NK-92 treated with Interleukin-12 subunit alpha and Interleukin-12 subunit beta, amount 100 ng/mL, for 24 hours (cell line): ENCODE measurements around the gene FBN3.
A peak's percentile ranks its signal among the peaks of the same experiment; 100 is the strongest.

Experiments
- DNase-seq: peaks from one replicate; lab custom pipeline; 2025; lab: John Stamatoyannopoulos, UW

Gene FBN3

GRCh38 chr19:8089664-8090601, 59.5 kb downstream of the FBN3 start:
- DNase-seq = no peak

DNA sequence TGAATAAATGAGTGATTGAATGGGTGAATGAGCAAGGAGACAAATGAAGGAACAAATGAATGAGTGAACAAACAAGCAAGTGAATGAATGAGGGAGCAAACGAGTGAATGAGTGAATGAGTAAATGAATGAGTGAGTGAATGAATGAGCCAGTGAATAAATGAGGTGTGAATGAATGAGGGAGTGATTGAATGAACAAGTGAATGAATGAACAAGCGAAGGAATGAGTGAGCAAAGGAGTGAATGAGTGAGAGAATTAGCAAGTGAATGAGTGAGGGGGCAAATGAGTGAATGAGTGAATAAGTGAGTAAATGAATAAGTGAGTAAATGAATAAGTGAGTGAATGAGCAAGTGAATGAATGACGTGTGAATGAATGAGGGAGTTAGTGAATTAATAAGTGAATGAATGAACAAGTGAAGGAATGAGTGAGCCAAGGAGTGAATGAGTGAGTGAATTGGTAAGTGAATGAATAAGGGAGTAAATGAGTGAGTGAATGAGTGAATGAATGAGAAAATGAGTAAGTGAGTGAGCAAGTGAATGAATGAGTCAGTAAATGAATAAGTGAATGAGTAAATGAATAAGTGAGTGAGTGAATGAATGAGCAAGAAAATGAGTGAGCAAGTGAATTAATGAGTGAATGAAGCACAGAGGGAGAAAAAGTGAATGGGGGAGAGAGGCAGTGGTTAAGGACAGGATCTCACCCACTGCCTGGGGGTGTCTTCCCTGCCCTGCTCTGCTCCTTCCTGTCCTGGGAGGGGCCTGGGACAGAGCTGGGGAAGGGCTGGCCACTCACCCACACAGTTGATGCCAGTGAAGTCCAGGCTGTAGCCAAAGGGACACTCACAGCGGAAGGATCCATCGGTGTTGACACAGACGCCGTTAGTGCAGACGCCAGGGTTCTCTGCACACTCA, 60.4 kb downstream of the FBN3 start:
- DNase-seq = no peak

DNA sequence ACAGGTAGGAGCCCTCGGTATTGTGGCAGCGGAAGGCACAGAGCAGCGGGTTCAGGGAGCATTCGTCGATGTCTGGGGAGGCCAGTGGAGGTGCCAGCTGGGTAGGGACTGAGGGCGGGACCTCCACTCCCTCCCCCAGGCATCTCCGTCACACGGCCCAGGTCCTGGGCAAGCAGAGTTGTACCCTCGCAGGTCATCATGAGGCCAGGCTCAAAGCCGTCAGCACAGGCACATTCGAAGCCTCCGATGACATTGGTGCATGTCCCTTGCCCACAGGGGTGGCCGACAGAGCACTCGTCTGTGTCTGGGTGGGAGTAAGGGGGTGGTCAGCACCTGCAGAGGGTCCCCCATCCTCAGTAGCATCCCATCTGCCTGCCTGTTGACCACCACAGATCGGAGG, 61.5 kb downstream of the FBN3 start:
- DNase-seq = no peak

GRCh38 chr19:8086849-8087248, 62.5 kb downstream of the FBN3 start:
- no peak for DNase-seq

DNA sequence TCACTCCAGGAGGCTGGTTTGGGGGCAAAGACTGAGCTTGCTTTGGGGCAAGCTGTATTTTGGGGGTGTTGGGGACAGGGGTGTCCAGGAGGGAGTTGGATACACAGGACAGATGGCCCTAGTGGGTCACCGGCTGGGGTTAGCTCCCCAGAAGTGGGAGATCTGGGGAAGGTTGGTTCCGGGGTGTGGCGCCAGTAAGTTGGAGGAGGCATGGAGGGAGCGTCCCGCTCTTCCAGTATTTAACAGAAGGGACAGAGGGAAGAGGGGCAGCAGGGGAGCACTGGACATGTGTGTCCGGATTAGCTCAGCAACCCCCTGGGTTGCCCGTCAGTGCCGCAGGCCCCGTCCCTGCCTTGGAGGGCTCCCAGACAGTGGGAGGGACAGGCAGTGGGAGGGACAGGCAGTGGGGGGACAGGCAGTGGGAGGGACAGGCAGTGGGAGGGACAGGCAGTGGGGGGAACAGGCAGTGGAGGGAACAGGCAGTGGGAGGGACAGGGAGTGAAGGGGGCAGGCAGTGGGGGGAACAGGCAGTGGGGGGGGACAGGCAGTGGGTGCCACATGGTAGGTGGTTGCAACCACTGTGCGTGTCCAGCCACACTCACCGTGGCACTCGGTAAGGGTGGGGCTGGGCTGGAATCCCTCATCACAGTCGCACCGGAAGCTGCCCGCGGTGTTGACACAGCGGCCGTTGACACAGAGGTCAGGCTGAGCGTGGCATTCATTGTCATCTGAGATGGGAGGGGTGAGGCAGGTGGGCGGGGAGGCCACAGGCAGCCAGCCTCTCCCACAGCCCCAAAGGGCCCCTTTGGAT, 63.6 kb downstream of the FBN3 start:
- DNase-seq = no peak

GRCh38 chr19:8084152-8084551, 65.2 kb downstream of the FBN3 start:
- DNase-seq = no peak

GRCh38 chr19:8083141-8083540, 66.3 kb downstream of the FBN3 start:
- DNase-seq = no peak

- DNase-seq = no peak
These were observed 67.5 kb downstream of the FBN3 start for GRCh38 chr19:8081569-8082550.

GRCh38 chr19:8080832-8081231, 68.6 kb downstream of the FBN3 start:
- DNase-seq = no peak

- no peak for DNase-seq
These were observed 69.4 kb downstream of the FBN3 start for GRCh38 chr19:8079988-8080387.

- DNase-seq = no peak
These were observed 74.0 kb downstream of the FBN3 start for GRCh38 chr19:8075158-8076074.

- DNase-seq = no peak
These were observed 74.9 kb downstream of the FBN3 start for GRCh38 chr19:8074501-8074900.

DNA sequence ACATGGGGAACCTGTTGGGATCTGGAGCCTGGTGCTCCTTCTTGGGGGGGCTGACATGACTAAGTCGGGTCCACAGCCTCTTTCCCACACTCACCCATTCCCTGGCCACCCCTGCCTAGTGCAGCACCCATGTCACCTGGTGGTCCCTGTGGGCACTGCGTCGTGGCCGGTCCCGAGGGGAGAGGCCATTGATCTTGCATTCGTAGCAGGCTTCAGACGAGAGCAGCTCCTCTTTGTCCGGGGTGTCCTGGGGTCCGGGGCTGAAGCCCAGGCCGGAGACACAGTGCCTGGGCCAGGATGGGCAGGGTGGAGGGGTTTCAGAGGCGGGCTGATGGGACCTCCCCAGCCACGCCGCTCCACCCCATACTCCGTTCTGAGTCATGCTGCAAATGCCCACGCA, 77.5 kb downstream of the FBN3 start:
- DNase-seq = no peak

GRCh38 chr19:8069096-8069973, 80.1 kb downstream of the FBN3 start:
- no peak for DNase-seq

GRCh38 chr19:8065875-8066261, 83.5 kb downstream of the FBN3 start:
- no peak for DNase-seq

DNA sequence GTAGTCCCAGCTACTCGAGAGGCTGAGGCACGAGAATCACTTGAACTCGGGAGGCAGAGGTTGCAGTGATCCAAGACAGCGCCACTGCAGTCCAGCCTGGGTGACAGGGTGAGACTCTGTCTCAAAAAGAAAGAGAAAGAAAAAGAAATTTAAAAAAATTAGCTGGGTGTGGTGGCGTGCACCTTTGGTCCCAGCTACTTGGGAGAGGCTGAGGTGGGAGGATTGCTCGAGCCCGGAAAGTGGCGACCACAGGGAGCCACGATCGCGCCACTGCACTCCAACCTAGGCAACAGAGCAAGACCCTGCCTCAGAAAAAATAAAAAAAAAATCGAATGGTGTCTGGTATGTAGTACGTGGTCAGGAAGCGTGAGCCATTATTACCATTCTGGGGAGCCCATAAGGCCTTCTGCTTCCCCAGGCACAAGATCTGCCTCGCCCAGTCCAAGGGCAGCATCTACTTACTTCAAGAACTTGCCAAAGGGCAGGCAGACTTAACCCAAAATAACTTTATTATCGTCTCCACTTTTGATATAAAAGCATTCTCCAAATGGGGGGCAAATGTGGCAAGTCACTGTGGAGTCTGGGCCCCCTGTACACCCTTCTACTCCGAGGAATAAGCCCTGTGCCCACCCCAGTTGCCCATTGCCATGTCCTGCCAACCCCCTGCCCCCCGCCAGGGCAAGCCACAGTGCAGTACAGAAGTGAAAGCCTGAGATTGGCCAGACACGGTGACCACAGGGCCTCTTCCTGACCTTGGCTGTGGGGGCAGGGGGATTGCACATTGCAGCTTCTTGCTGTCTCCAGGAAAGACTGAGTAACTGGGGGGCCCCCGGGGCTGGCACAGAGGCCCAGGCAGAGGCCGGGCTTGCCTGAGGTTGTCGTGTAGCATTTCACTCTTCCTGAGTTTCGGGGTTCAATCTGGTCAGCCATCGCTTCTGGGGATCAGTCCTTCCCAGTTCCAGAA, 84.2 kb downstream of the FBN3 start:
- DNase-seq = peak; percentile 15

GRCh38 chr19:8057545-8058270, 91.7 kb downstream of the FBN3 start:
- no peak for DNase-seq
